HUES6 (cell line): ENCODE measurements around the gene ADM5.

Source experiments
- H3K27ac ChIP-seq: 2 replicates; pipeline ENCODE4 v1.7.0; 2013; ENCODE audit warnings: low read depth, mild to moderate bottlenecking, low read length, inconsistent platforms
- H3K27me3 ChIP-seq: 2 replicates; pipeline ENCODE4 v1.6.1; 2013; ENCODE audit warnings: low read length; ENCODE audit not compliant: control insufficient read depth, insufficient read depth
- H3K36me3 ChIP-seq: 2 replicates; pipeline ENCODE4 v1.6.1; 2013; ENCODE audit warnings: low read length; ENCODE audit not compliant: control insufficient read depth, insufficient read depth
- H3K4me1 ChIP-seq: 2 replicates; pipeline ENCODE4 v1.6.1; 2013; ENCODE audit warnings: low read length; ENCODE audit not compliant: control insufficient read depth, insufficient read depth
- H3K4me3 ChIP-seq: 2 replicates; pipeline ENCODE4 v1.5.1; 2013; ENCODE audit warnings: low read depth, low read length
- H3K9ac ChIP-seq: one replicate; pipeline ENCODE4 v1.6.1; 2013; ENCODE audit warnings: mild to moderate bottlenecking, low read length
- H3K9me3 ChIP-seq: 2 replicates; pipeline ENCODE4 v1.6.1; 2013; ENCODE audit warnings: low read depth, low read length; ENCODE audit not compliant: control insufficient read depth, insufficient read depth

Gene ADM5

GRCh38 chr19:49651820-49652550, 37.4 kb upstream of the ADM5 start:
- Histone ChIP-seq H3K27me3 (no peaks in the 10 kb centered on the region), H3K4me1 (peaks cover 9% of the 10 kb centered on the region), H3K9ac (no peak overlapping the region), H3K9me3 (no peaks in the 10 kb centered on the region), H3K36me3 (peaks cover 83% of the 10 kb centered on the region), H3K27ac (no peak overlapping the region), H3K4me3 (no peak overlapping the region)

GRCh38 chr19:49652551-49653465, 36.6 kb upstream of the ADM5 start:
- no peaks in the 10 kb centered on the region for H3K9me3 ChIP-seq
- no peaks in the 10 kb centered on the region for H3K27me3 ChIP-seq
- H3K36me3 ChIP-seq = peaks cover 83% of the 10 kb centered on the region
- no peak overlapping the region for H3K27ac ChIP-seq
- no peak overlapping the region for H3K9ac ChIP-seq
- H3K4me1 ChIP-seq = peaks cover 9% of the 10 kb centered on the region
- no peak overlapping the region for H3K4me3 ChIP-seq

GRCh38 chr19:49653466-49653806, 36.0 kb upstream of the ADM5 start:
- no peak overlapping the region for H3K9ac ChIP-seq
- H3K36me3 ChIP-seq = peaks cover 84% of the 10 kb centered on the region
- no peaks in the 10 kb centered on the region for H3K27me3 ChIP-seq
- H3K9me3 ChIP-seq = no peaks in the 10 kb centered on the region
- H3K27ac ChIP-seq = no peak overlapping the region
- no peak overlapping the region for H3K4me3 ChIP-seq
- peaks cover 9% of the 10 kb centered on the region for H3K4me1 ChIP-seq

- Histone ChIP-seq H3K4me1 (peaks cover 9% of the 10 kb centered on the region), H3K9me3 (no peaks in the 10 kb centered on the region), H3K27me3 (no peaks in the 10 kb centered on the region), H3K4me3 (no peak overlapping the region), H3K9ac (no peak overlapping the region), H3K27ac (no peak overlapping the region), H3K36me3 (peaks cover 88% of the 10 kb centered on the region)
Measured at GRCh38 chr19:49654581-49654980, 34.8 kb upstream of the ADM5 start.

GRCh38 chr19:49655570-49656455, 33.6 kb upstream of the ADM5 start:
- Histone ChIP-seq H3K36me3 (peaks cover 89% of the 10 kb centered on the region), H3K9ac (no peak overlapping the region), H3K27ac (no peak overlapping the region), H3K4me1 (peaks cover 9% of the 10 kb centered on the region), H3K9me3 (peaks cover 8% of the 10 kb centered on the region), H3K4me3 (no peak overlapping the region), H3K27me3 (no peaks in the 10 kb centered on the region)

GRCh38 chr19:49656456-49657109, 32.8 kb upstream of the ADM5 start:
- no peak overlapping the region for H3K4me3 ChIP-seq
- H3K4me1 ChIP-seq = peaks cover 9% of the 10 kb centered on the region
- peaks cover 91% of the 10 kb centered on the region for H3K36me3 ChIP-seq
- H3K27ac ChIP-seq = no peak overlapping the region
- peaks cover 8% of the 10 kb centered on the region for H3K9me3 ChIP-seq
- no peak overlapping the region for H3K9ac ChIP-seq
- H3K27me3 ChIP-seq = no peaks in the 10 kb centered on the region

GRCh38 chr19:49657493-49658138, 31.8 kb upstream of the ADM5 start:
- Histone ChIP-seq H3K36me3 (peaks cover 96% of the 10 kb centered on the region), H3K4me1 (peaks cover 9% of the 10 kb centered on the region), H3K4me3 (no peak overlapping the region), H3K9me3 (peaks cover 8% of the 10 kb centered on the region), H3K27ac (no peak overlapping the region), H3K27me3 (no peaks in the 10 kb centered on the region), H3K9ac (no peak overlapping the region)

GRCh38 chr19:49658139-49658517, 31.3 kb upstream of the ADM5 start:
- Histone ChIP-seq H3K27ac (no peak overlapping the region), H3K4me3 (no peak overlapping the region), H3K36me3 (peaks cover 97% of the 10 kb centered on the region), H3K27me3 (no peaks in the 10 kb centered on the region), H3K9me3 (peaks cover 8% of the 10 kb centered on the region), H3K4me1 (peaks cover 9% of the 10 kb centered on the region), H3K9ac (no peak overlapping the region)

- H3K4me3 ChIP-seq = no peak overlapping the region
- H3K36me3 ChIP-seq = peaks cover 93% of the 10 kb centered on the region
- H3K4me1 ChIP-seq = peaks cover 9% of the 10 kb centered on the region
- no peak overlapping the region for H3K9ac ChIP-seq
- H3K9me3 ChIP-seq = peaks cover 8% of the 10 kb centered on the region
- no peak overlapping the region for H3K27ac ChIP-seq
- H3K27me3 ChIP-seq = no peaks in the 10 kb centered on the region
Measured at GRCh38 chr19:49658566-49659442, 30.6 kb upstream of the ADM5 start.
